Activated naive CD8-positive, alpha-beta T cell treated with anti-CD3 and anti-CD28 coated beads, Interleukin-2, amount 10 ng/mL, durations not matched to agents 7 days and 5 days (primary cell): Measurements from ENCODE around the gene ZNF558. TPM values are rescaled to one million over a fixed set of nuclear protein-coding genes. Genes with fewer than 3 reads are reported as not detected.

Experiments used
- ATAC-seq: fragments of 150-1000 bp; cut with Tn5 transposase; one replicate; pipeline ENCODE4 v1.10.0; 2021; ENCODE audit warnings: low read depth, moderate library complexity
- POLR2A ChIA-PET: fragments of 350-600 bp; sonication (Branson Sonifier 250); formaldehyde crosslinking; loops from one replicate; lab custom pipeline; 2021; ENCODE audit warnings: antibody characterized with exemption; lab: Charles Lee
- DNase-seq: peaks from one replicate; pipeline ENCODE4 v3.0.0; 2021
- H3K27ac Mint-ChIP-seq: one replicate; pipeline ENCODE4 v1.8.0; 2022; ENCODE audit warnings: mild to moderate bottlenecking, mixed read lengths
- H3K27me3 Mint-ChIP-seq: one replicate; pipeline ENCODE4 v1.8.0; 2022; ENCODE audit warnings: mild to moderate bottlenecking, moderate library complexity, mixed read lengths
- H3K36me3 Mint-ChIP-seq: one replicate; pipeline ENCODE4 v1.8.0; 2021; ENCODE audit warnings: mild to moderate bottlenecking, mixed read lengths
- H3K4me1 Mint-ChIP-seq: one replicate; pipeline ENCODE4 v1.8.0; 2021; ENCODE audit warnings: mixed read lengths
- H3K4me3 Mint-ChIP-seq: one replicate; pipeline ENCODE4 v1.8.0; 2022; ENCODE audit warnings: mild to moderate bottlenecking, moderate library complexity, mixed read lengths
- H3K9me3 Mint-ChIP-seq: one replicate; pipeline ENCODE4 v1.8.0; 2021; ENCODE audit warnings: mixed read lengths
- total RNA-seq, 2 experiments: library from RNA; stranded (reverse); gene quantifications; one replicate each; pipeline ENCODE4 v1.2.3, GENCODE V29; 2021

The ZNF558 gene
- 10 to 100 TPM; 35.0 to 36.4 TPM for total RNA-seq

DNA sequence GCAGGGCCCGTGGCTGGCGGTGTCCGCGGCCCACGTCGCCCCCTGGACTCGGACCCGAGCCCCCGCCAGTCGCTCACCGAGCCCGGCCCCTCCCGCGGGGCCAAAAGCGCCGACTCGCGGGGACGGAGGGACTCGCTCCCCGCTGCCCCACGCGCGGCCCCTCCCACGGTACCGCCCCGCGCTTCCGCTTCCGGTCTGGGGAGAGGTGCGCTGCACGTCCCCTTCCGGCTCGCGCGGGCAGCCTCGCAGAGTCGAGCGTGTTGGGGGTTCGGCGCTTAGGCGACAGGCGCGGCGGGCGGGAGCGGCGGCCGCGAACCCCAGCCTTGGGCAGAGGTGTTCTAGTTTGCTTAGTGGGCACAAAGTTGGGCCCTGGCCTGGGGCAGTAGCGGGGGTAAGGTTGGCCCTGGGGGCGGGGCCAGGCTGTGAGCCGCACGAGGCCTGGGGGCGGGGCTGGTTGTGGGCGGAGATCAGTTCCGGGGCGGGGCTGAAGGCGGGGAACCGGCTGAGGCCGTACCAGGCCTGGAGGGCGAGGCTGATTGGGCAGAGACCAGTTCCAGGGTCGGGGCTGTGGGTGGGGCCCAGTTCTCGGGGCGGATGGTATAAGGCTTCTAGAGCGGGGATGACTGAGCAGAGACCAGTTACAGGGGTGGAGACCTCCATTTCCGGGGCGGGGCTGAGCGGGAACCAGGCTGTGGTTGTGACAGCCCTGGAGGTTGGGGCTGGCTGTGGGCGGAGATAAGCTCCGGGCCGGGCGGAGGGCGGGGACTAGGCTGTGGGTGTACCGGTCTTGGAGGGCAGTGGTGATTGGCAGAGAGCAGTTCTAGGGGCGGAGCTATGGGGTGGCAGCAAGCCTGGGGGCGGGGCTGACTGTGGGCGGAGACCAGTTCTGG, at the start of gene ZNF558, which contains the start of gene MBD3L1:
Gene ZNF558 (minus strand): TSS at position 173 of the 890 bp plus-strand sequence. CDS start 9,645 bp downstream, outside the sequence.
Gene MBD3L1 (plus strand): TSS at position 246 of the 890 bp plus-strand sequence. CDS start 10,302 bp downstream, outside the sequence.
- DNase-seq (peak; percentile 100), ATAC-seq (peak; percentile 94)
- Mint-ChIP-seq H3K27me3 (peaks cover 5% of the 10 kb centered on the region), H3K4me3 (peak within 1 kb of the TSS; percentile 88), H3K27ac (peak within 1 kb of the TSS; percentile 94), H3K9me3 (no peaks in the 10 kb centered on the region), H3K4me1 (peaks cover 24% of the 10 kb centered on the region), H3K36me3 (peaks cover 15% of the 10 kb centered on the region)
- POLR2A ChIA-PET: no interaction called here

GRCh38 chr19:8881512-8881911, 49.4 kb upstream of the ZNF558 start:
- no peak overlapping the region for H3K4me3 Mint-ChIP-seq
- peaks cover 2% of the 10 kb centered on the region for H3K36me3 Mint-ChIP-seq
- no peaks in the 10 kb centered on the region for H3K4me1 Mint-ChIP-seq
- no peak for DNase-seq
- H3K27ac Mint-ChIP-seq: no peak overlapping the region
- H3K27me3 Mint-ChIP-seq: no peaks in the 10 kb centered on the region
- ATAC-seq: no peak
- peaks cover 18% of the 10 kb centered on the region for H3K9me3 Mint-ChIP-seq
- POLR2A ChIA-PET: no interaction called here

- POLR2A ChIA-PET: no interaction called here
- Mint-ChIP-seq H3K36me3 (peaks cover 2% of the 10 kb centered on the region), H3K4me3 (no peak overlapping the region), H3K27me3 (no peaks in the 10 kb centered on the region), H3K9me3 (peaks cover 18% of the 10 kb centered on the region), H3K4me1 (no peaks in the 10 kb centered on the region), H3K27ac (no peak overlapping the region)
- no peak for ATAC-seq
- DNase-seq: no peak
Measured at GRCh38 chr19:8880868-8881488, 48.9 kb upstream of the ZNF558 start.

DNA sequence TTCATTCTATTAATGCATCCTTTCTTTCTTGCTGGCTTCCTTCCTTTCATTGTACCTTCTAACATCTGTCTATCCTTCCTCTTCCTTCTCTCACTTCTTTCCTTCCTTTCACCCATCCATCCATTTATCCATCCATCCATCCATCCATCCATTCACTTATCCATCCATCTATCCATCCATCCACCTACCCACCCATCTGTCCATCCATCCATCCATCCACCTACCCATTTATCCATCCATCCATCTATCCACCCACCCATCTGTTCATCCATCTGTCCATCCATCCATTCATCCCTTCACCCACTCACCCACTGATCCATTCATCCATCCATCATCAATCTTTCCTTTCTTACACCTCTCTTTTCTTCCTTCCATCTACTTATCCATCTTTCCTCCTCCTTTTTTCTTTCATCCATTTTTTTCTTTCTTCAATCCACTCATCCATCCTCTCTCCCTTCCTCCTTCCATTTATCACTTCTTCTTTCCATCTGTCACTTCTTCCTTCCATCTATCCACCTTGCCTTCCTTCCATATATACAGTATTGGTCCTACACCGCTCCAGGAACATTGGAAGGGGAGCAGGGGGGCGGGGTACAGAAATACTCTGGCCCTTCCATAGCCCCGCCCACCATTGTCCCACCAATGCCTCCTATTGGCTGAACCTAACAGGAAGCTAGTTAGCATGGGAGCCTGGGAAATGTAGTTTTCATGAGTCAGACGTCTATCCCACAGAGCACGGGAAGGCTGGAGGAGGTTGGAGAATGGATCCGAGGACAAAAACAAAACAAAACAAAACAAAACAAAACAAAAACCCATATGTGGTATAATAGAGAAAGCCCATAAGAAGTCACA, 46.0 kb upstream of the ZNF558 start:
- POLR2A ChIA-PET: no interaction called here
- no peak overlapping the region for H3K27ac Mint-ChIP-seq

GRCh38 chr19:8866344-8866743, 34.2 kb upstream of the ZNF558 start:
- DNase-seq (no peak), ATAC-seq (no peak)
- Mint-ChIP-seq H3K4me3 (no peak overlapping the region), H3K27me3 (no peaks in the 10 kb centered on the region), H3K27ac (no peak overlapping the region), H3K9me3 (no peaks in the 10 kb centered on the region), H3K4me1 (no peaks in the 10 kb centered on the region), H3K36me3 (no peaks in the 10 kb centered on the region)
- POLR2A ChIA-PET: no interaction called here

More for the DNA sequence above, 46.0 kb upstream of the ZNF558 start:
- Mint-ChIP-seq H3K4me1 (no peaks in the 10 kb centered on the region), H3K4me3 (no peak overlapping the region), H3K36me3 (peaks cover 2% of the 10 kb centered on the region), H3K27me3 (no peaks in the 10 kb centered on the region), H3K9me3 (peaks cover 18% of the 10 kb centered on the region)
- ATAC-seq (no peak), DNase-seq (no peak)

DNA sequence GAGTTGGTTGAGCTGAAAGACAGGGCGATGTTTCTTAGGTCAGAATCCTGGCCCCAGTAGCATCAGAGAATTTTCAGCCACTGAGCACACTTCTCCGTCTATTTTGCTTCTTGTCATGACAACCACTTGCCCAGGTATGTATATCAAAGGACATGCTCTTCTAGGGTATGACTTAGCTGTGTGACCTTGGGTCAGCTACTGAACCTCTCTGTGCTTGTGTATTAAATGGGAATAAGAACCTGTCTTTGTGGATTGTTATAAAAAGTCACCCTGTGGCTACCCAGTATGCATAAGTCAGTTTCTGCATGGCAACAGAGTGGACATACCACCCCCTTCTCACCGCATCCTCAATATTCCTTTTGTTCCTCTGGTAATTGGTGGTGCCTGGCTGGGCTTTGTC, 26.2 kb upstream of the ZNF558 start:
- no peaks in the 10 kb centered on the region for H3K4me1 Mint-ChIP-seq
- H3K27ac Mint-ChIP-seq: no peak overlapping the region
- no peaks in the 10 kb centered on the region for H3K36me3 Mint-ChIP-seq
- H3K9me3 Mint-ChIP-seq: peaks cover 5% of the 10 kb centered on the region
- ATAC-seq: no peak
- DNase-seq: no peak
- POLR2A ChIA-PET: no interaction called here
- H3K27me3 Mint-ChIP-seq: peaks cover 8% of the 10 kb centered on the region
- no peak overlapping the region for H3K4me3 Mint-ChIP-seq

DNA sequence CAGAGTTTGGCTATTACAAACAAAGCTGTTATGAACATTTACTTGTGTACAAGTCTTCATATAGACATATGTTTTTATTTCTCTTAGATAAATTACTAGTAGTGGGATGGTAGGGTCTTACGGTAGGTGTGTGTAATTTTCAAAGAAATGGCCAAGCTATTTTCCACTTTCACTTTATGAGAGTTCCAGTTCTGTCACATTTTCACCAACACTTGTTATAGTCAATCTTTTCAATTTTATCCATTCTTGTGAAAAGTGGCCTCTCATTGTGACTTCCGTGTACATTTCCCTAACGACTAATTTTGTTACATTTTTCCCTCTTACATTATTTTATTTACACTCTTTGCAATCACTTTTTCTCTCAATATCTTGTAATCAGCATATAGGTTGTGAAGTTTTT, 18.4 kb upstream of the ZNF558 start:
- no peak for DNase-seq

GRCh38 chr19:8849232-8849631, 17.1 kb upstream of the ZNF558 start:
- Mint-ChIP-seq H3K27ac (no peak overlapping the region), H3K36me3 (no peaks in the 10 kb centered on the region), H3K4me3 (no peak overlapping the region), H3K4me1 (no peaks in the 10 kb centered on the region), H3K27me3 (no peaks in the 10 kb centered on the region), H3K9me3 (peaks cover 9% of the 10 kb centered on the region)
- DNase-seq (no peak), ATAC-seq (no peak)
- POLR2A ChIA-PET: no interaction called here

More for the DNA sequence above, 18.4 kb upstream of the ZNF558 start:
- ATAC-seq: no peak
- no peaks in the 10 kb centered on the region for H3K4me1 Mint-ChIP-seq
- H3K36me3 Mint-ChIP-seq: no peaks in the 10 kb centered on the region
- no peaks in the 10 kb centered on the region for H3K27me3 Mint-ChIP-seq
- H3K9me3 Mint-ChIP-seq: peaks cover 9% of the 10 kb centered on the region
- no peak overlapping the region for H3K4me3 Mint-ChIP-seq
- POLR2A ChIA-PET: no interaction called here
- no peak overlapping the region for H3K27ac Mint-ChIP-seq

DNA sequence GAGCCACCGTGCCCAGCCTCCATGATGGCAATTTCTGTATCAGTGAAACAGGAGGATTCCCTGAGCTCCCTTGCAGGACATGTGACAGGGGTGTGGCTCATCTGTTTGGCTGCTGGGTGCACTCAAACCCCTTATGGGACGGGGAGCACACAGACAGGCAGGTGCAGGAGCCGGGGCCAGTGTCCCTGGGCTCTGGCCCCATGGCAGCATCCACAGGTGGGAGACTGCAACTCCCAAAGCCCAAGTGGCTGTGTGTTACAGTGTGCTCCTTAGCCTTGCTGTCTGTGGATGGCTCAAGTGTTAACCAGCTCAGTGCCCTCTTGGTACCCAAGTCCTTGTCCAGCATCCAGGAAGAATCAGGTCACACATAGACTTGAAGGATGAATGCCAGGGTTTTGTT, 14.7 kb upstream of the ZNF558 start:
- Mint-ChIP-seq H3K27me3 (no peaks in the 10 kb centered on the region), H3K4me3 (no peak overlapping the region), H3K9me3 (peaks cover 6% of the 10 kb centered on the region), H3K4me1 (no peaks in the 10 kb centered on the region), H3K27ac (no peak overlapping the region), H3K36me3 (no peaks in the 10 kb centered on the region)
- ATAC-seq: no peak
- POLR2A ChIA-PET: no interaction called here
- DNase-seq: no peak

DNA sequence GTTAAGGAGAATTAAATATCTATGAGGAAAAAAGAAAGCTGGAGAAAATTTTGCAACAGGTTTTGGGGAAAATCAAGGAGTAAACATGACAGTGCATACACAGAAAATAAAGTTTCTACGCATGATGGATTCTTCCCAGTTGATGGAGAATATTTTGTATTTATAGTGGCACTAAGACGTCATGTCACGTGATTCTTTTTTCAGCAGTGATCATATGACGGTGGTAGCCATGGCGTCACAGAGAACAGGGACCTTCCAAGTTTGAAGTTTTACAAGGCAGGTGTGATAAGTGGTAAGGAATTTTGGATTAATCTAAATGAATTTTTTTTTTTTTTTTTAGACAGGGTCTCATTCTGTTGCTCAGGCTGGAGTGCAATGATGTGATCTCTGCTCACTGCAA, 8.6 kb upstream of the ZNF558 start:
- Mint-ChIP-seq H3K27ac (no peak overlapping the region), H3K36me3 (no peaks in the 10 kb centered on the region), H3K4me1 (no peaks in the 10 kb centered on the region), H3K9me3 (no peaks in the 10 kb centered on the region), H3K27me3 (peaks cover 2% of the 10 kb centered on the region), H3K4me3 (no peak overlapping the region)
- no peak for ATAC-seq
- POLR2A ChIA-PET: no interaction called here
- no peak for DNase-seq

DNA sequence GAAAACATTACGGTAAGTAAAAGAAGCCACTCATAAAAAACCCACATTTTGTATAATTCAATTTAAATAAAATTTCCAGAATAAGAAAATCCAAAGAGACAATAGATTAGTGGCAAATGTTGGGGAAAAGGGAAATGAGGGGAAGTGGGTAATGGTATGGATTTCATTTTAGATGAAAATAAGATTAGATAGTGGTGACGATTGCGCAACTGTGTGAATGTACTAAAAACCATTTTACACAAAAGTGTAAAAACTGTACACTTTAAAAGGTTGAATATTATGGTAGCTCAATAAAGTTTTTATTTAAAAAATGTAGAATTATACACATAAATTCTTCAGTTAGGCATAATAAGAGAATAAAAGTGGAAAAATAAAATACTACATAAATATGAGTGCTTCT, 3.8 kb upstream of the ZNF558 start:
- Mint-ChIP-seq H3K9me3 (no peaks in the 10 kb centered on the region), H3K36me3 (no peaks in the 10 kb centered on the region), H3K27me3 (peaks cover 5% of the 10 kb centered on the region), H3K4me1 (peaks cover 18% of the 10 kb centered on the region), H3K4me3 (no peak overlapping the region), H3K27ac (no peak overlapping the region)
- POLR2A ChIA-PET: no interaction called here
- no peak for DNase-seq
- no peak for ATAC-seq

- Mint-ChIP-seq H3K4me1 (peaks cover 18% of the 10 kb centered on the region), H3K9me3 (no peaks in the 10 kb centered on the region), H3K27me3 (peaks cover 5% of the 10 kb centered on the region), H3K4me3 (no peak overlapping the region), H3K27ac (no peak overlapping the region), H3K36me3 (no peaks in the 10 kb centered on the region)
- ATAC-seq: no peak
- POLR2A ChIA-PET: no interaction called here
- DNase-seq: no peak
Measured at GRCh38 chr19:8835446-8835845, 3.3 kb upstream of the ZNF558 start.

- Mint-ChIP-seq H3K4me1 (peaks cover 24% of the 10 kb centered on the region), H3K9me3 (no peaks in the 10 kb centered on the region), H3K27me3 (peaks cover 5% of the 10 kb centered on the region), H3K36me3 (peaks cover 19% of the 10 kb centered on the region), H3K4me3 (peak overlapping the region; percentile 88), H3K27ac (peak overlapping the region; percentile 94)
- DNase-seq (no peak), ATAC-seq (peak; percentile 13)
- POLR2A ChIA-PET: no interaction called here
Measured at GRCh38 chr19:8831832-8832131, 322 bp downstream of the ZNF558 start.
